ENCODE measurements around the gene SNRNP200.

DNA sequence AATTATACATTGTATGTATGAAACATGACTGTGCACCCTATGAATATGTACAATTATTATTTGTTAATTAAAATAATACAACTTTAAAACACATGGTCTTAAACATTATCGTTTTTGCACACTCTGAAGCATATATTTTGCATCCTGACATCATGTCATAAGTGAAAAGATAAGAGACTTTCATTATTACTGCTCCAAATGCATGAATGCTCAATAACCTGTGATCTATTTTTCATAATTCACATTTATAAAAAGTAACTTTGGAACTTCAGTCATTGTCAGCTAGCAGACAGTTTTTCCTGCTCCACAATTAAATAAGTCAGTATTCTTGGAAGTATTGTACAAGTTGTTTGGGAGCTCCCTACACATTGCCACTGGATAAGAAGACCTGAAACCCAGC is 18.5 kb upstream of the SNRNP200 start:
- TF ChIP-seq, protein P1, sequence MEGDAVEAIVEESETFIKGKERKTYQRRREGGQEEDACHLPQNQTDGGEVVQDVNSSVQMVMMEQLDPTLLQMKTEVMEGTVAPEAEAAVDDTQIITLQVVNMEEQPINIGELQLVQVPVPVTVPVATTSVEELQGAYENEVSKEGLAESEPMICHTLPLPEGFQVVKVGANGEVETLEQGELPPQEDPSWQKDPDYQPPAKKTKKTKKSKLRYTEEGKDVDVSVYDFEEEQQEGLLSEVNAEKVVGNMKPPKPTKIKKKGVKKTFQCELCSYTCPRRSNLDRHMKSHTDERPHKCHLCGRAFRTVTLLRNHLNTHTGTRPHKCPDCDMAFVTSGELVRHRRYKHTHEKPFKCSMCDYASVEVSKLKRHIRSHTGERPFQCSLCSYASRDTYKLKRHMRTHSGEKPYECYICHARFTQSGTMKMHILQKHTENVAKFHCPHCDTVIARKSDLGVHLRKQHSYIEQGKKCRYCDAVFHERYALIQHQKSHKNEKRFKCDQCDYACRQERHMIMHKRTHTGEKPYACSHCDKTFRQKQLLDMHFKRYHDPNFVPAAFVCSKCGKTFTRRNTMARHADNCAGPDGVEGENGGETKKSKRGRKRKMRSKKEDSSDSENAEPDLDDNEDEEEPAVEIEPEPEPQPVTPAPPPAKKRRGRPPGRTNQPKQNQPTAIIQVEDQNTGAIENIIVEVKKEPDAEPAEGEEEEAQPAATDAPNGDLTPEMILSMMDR (IDR thresholded peaks at IDR 0.05): no peak
- no peak for TF ChIP-seq POLR2A (IDR thresholded peaks at IDR 0.05)
